A172 (cell line): ENCODE measurements around the gene LCE2A. TPM values are rescaled to one million over a fixed set of nuclear protein-coding genes. Genes with fewer than 3 reads are reported as not detected.

ENCODE experiments used
- DNase-seq: peaks from one replicate; pipeline ENCODE4 v3.0.0-alpha.2; 2015; ENCODE audit warnings: low spot score
- total RNA-seq: library from RNA; depleted of rRNA; stranded (reverse); fragments of >200 nt; shearing (Covaris generic); gene quantifications from 2 replicates; pipeline ENCODE4 v1.2.3, GENCODE V29; 2014; rRNA removed

Gene LCE2A
- total RNA-seq, 1 experiment from 2014 or later, result not detected

GRCh38 chr1:152743371-152744145 is 45.4 kb downstream of the LCE2A start:
- no peak for DNase-seq

- peak; percentile 33 for DNase-seq
These were observed 47.2 kb downstream of the LCE2A start for GRCh38 chr1:152745289-152745704.

- no peak for DNase-seq
These were observed 47.8 kb downstream of the LCE2A start for GRCh38 chr1:152745765-152746444.

GRCh38 chr1:152747831-152748230 is 49.7 kb downstream of the LCE2A start:
- DNase-seq, result no peak

Other genes with a start within 250 kb of the LCE2A start
- gene LCE5A, start 187.5 kb upstream of the LCE2A start, total RNA-seq, result not detected in 2 replicates
- gene CRCT1, start 183.9 kb upstream of the LCE2A start, total RNA-seq, result not detected in 2 replicates
- gene LCE3E, start 131.6 kb upstream of the LCE2A start, total RNA-seq, result not detected in 2 replicates
- gene LCE3D, start 117.8 kb upstream of the LCE2A start, total RNA-seq, result not detected in 2 replicates
- gene LCE3C, start 98.1 kb upstream of the LCE2A start, total RNA-seq, result not detected in 2 replicates
- not detected in 2 replicates for gene LCE3B, start 84.5 kb upstream of the LCE2A start, total RNA-seq
- not detected in 2 replicates for gene LCE3A, start 75.2 kb upstream of the LCE2A start, total RNA-seq
- gene LCE2D, start 35.0 kb upstream of the LCE2A start, total RNA-seq, result not detected in 2 replicates
- not detected in 2 replicates for gene LCE2C, start 23.1 kb upstream of the LCE2A start, total RNA-seq
- not detected in 2 replicates for gene LCE2B, start 12.2 kb upstream of the LCE2A start, total RNA-seq
- not detected in 2 replicates for gene LCE4A, start 9.8 kb downstream of the LCE2A start, total RNA-seq
- not detected in 2 replicates for gene KPRP, start 59.7 kb downstream of the LCE2A start, total RNA-seq
- not detected in 2 replicates for gene LCE1F, start 76.8 kb downstream of the LCE2A start, total RNA-seq
- gene LCE1E, start 87.9 kb downstream of the LCE2A start, total RNA-seq, result not detected in 2 replicates
- gene LCE1D, start 98.4 kb downstream of the LCE2A start, total RNA-seq, result not detected in 2 replicates
- gene LCE1C, start 108.3 kb downstream of the LCE2A start, total RNA-seq, result not detected in 2 replicates
- gene LCE1B, start 113.6 kb downstream of the LCE2A start, total RNA-seq, result not detected in 2 replicates
- gene LCE1A, start 129.1 kb downstream of the LCE2A start, total RNA-seq, result not detected in 2 replicates
- gene LCE6A, start 144.5 kb downstream of the LCE2A start, total RNA-seq, result not detected in 2 replicates
- not detected in 2 replicates for gene LCE7A, start 161.7 kb downstream of the LCE2A start, total RNA-seq
- gene SMCP, start 180.0 kb downstream of the LCE2A start, total RNA-seq, result not detected in 2 replicates
- gene IVL, start 210.2 kb downstream of the LCE2A start, total RNA-seq, result not detected in 2 replicates
- gene SPRR5, start 248.9 kb downstream of the LCE2A start, total RNA-seq, result not detected in 2 replicates